HG03097 (cell line): ENCODE data around the gene KCNQ2.

Source experiments
- ATAC-seq: cut with Tn5 transposase; IDR thresholded peaks from one replicate; pipeline ENCODE4 v1.9.1; 2021; ENCODE audit not compliant: unreplicated experiment, low FRiP score

Gene KCNQ2

GRCh38 chr20:63441136-63442099 lies 31.0 kb downstream of the KCNQ2 start:
- no peak for ATAC-seq

GRCh38 chr20:63440366-63440955 lies 32.0 kb downstream of the KCNQ2 start:
- no peak for ATAC-seq

GRCh38 chr20:63439866-63440265 lies 32.6 kb downstream of the KCNQ2 start:
- no peak for ATAC-seq

GRCh38 chr20:63438121-63438520 lies 34.3 kb downstream of the KCNQ2 start:
- no peak for ATAC-seq

- no peak for ATAC-seq
Observed at GRCh38 chr20:63435552-63435951, 36.9 kb downstream of the KCNQ2 start.

- no peak for ATAC-seq
Observed at GRCh38 chr20:63434599-63435378, 37.7 kb downstream of the KCNQ2 start.

GRCh38 chr20:63433756-63434531 lies 38.5 kb downstream of the KCNQ2 start:
- no peak for ATAC-seq

- no peak for ATAC-seq
Observed at GRCh38 chr20:63433351-63433750, 39.1 kb downstream of the KCNQ2 start.

GRCh38 chr20:63432577-63433325 lies 39.7 kb downstream of the KCNQ2 start:
- ATAC-seq: no peak

- no peak for ATAC-seq
Observed at GRCh38 chr20:63431944-63432343, 40.5 kb downstream of the KCNQ2 start.

GRCh38 chr20:63430891-63431290 lies 41.6 kb downstream of the KCNQ2 start:
- no peak for ATAC-seq

GRCh38 chr20:63429992-63430391 lies 42.5 kb downstream of the KCNQ2 start:
- ATAC-seq: no peak

GRCh38 chr20:63428906-63429575 lies 43.4 kb downstream of the KCNQ2 start:
- no peak for ATAC-seq

- no peak for ATAC-seq
Observed at GRCh38 chr20:63427724-63428330, 44.6 kb downstream of the KCNQ2 start.

GRCh38 chr20:63427206-63427605 lies 45.2 kb downstream of the KCNQ2 start:
- ATAC-seq: no peak

GRCh38 chr20:63425846-63426485 lies 46.5 kb downstream of the KCNQ2 start:
- no peak for ATAC-seq

- no peak for ATAC-seq
Observed at GRCh38 chr20:63424613-63425012, 47.8 kb downstream of the KCNQ2 start.

GRCh38 chr20:63423751-63424150 lies 48.7 kb downstream of the KCNQ2 start:
- ATAC-seq: no peak
